K562 (cell line): Measurements from ENCODE around the gene SP100. TPM values are rescaled to one million over a fixed set of nuclear protein-coding genes. Genes with fewer than 3 reads are reported as not detected.

ENCODE experiments used
- ATAC-seq: fragments of 200-7000 bp; cut with Tn5 transposase; 3 replicates; pipeline ENCODE4 v1.9.1; 2020; ENCODE audit warnings: moderate library complexity
- BruUV-seq: library from RNA; stranded (reverse); fragments of 400-500 nt; replicated peaks from 2 replicates; lab custom pipeline; 2021; lab: Mats Ljungman, UMichigan
- CTCF ChIA-PET: fragments of 300-600 bp; formaldehyde crosslinking; extraction: SDS; loops from one replicate; lab custom pipeline; 2021; ENCODE audit warnings: low intra/inter-chr PET ratio; lab: Yijun Ruan, JAX
- POLR2A ChIA-PET: fragments of 300-600, 350-650 bp; sonication (Branson Sonifier 250); formaldehyde crosslinking; extraction: SDS; loops from one replicate; lab custom pipeline; 2021; ENCODE audit warnings: antibody characterized with exemption, inconsistent platforms; lab: Yijun Ruan, JAX
- DNase-seq, 4 experiments: peaks; one replicate each; pipeline versions ENCODE4 v3.0.0 to v3.0.0-alpha.2; 2011 to 2018; ENCODE audit warnings: low spot score in 3 of 4, mixed read lengths in 3 of 4; ENCODE audit errors: extremely low read depth in 1 of 4
- FAIRE-seq: peaks from 2 replicates; lab custom pipeline; 2011; peaks lifted over from hg19 to GRCh38; lab: Jason Lieb, UNC
- H2AFZ ChIP-seq: 2 replicates; pipeline ENCODE4 v1.6.0; 2011; ENCODE audit warnings: low read depth, low read length, control low read depth, inconsistent platforms
- H3K27ac ChIP-seq: fragments of 200-600 bp; 3 replicates; pipeline ENCODE4 v1.8.0; 2011; ENCODE audit warnings: low read depth, mild to moderate bottlenecking, control low read depth, inconsistent platforms, low read length, moderate library complexity, mixed read lengths; ENCODE audit errors: extremely low read depth
- H3K27me3 ChIP-seq, 2 experiments: fragments of 300-600 bp in 1 of 2; 2 replicates in 1 of 2; 3 replicates in 1 of 2; pipeline versions ENCODE4 v1.6.0 to v1.8.0; 2011; ENCODE audit warnings: inconsistent platforms in 2 of 2, low read length in 2 of 2, mild to moderate bottlenecking in 1 of 2, mixed read lengths in 1 of 2, moderate library complexity in 1 of 2; ENCODE audit not compliant: control insufficient read depth in 2 of 2, insufficient read depth in 2 of 2
- H3K36me3 ChIP-seq: fragments of 300-600 bp; 3 replicates; pipeline ENCODE4 v1.8.0; 2011; ENCODE audit warnings: mild to moderate bottlenecking, low read length, inconsistent platforms; ENCODE audit not compliant: control insufficient read depth, insufficient read depth
- H3K4me1 ChIP-seq, 2 experiments: fragments of 200-600 bp in 1 of 2; replicated peaks in 1 of 2; 2 replicates in 1 of 2; 3 replicates in 1 of 2; pipeline versions ENCODE4 v1.5.1 to v1.8.0; 2011; ENCODE audit warnings: inconsistent platforms in 2 of 2, low read length in 2 of 2, mild to moderate bottlenecking in 1 of 2, mixed read lengths in 1 of 2, moderate library complexity in 1 of 2; ENCODE audit not compliant: control insufficient read depth in 2 of 2, insufficient read depth in 2 of 2
- H3K4me2 ChIP-seq: 2 replicates; pipeline ENCODE4 v1.6.1; 2011; ENCODE audit warnings: low read length, control low read depth, inconsistent platforms, mixed read lengths; ENCODE audit not compliant: insufficient read depth
- H3K4me3 ChIP-seq: fragments of 200-600 bp; sonication (generic), shearing (Covaris generic); 2 replicates; pipeline ENCODE4 v1.5.1; 2016; ENCODE audit warnings: control low read depth, inconsistent platforms
- H3K79me2 ChIP-seq: fragments of 200-600 bp; 3 replicates; pipeline ENCODE4 v1.8.0; 2011; ENCODE audit warnings: low read length, inconsistent platforms; ENCODE audit not compliant: control insufficient read depth, insufficient read depth
- H3K9ac ChIP-seq, 2 experiments: 2 replicates each; pipeline versions ENCODE4 v1.6.0 to v1.6.1; 2011; ENCODE audit warnings: low read depth in 2 of 2, low read length in 2 of 2, control low read depth in 1 of 2, inconsistent platforms in 1 of 2, mild to moderate bottlenecking in 1 of 2, mixed read lengths in 1 of 2; ENCODE audit not compliant: insufficient read depth in 1 of 2
- H3K9me1 ChIP-seq: one replicate; pipeline ENCODE4 v1.6.0; 2011; ENCODE audit warnings: inconsistent platforms, mild to moderate bottlenecking, low read length, moderate library complexity; ENCODE audit not compliant: control insufficient read depth, insufficient read depth
- H3K9me3 ChIP-seq: replicated peaks from 2 replicates; pipeline ENCODE4 v1.5.1; 2011; ENCODE audit warnings: low read depth, low read length, inconsistent platforms; ENCODE audit not compliant: control insufficient read depth, insufficient read depth
- H4K20me1 ChIP-seq: replicated peaks from 2 replicates; pipeline ENCODE4 v1.6.1; 2011; ENCODE audit warnings: low read length, inconsistent platforms, mixed read lengths; ENCODE audit not compliant: control insufficient read depth, insufficient read depth
- EZH2 ChIP-seq: IDR thresholded peaks from 2 replicates; pipeline ENCODE4 v1.6.1; 2012; ENCODE audit warnings: low read depth, mild to moderate bottlenecking, inconsistent platforms, low read length, borderline replicate concordance
- HDAC8 ChIP-seq: fragments of 450-650 bp; IDR thresholded peaks from 2 replicates; pipeline ENCODE4 v1.6.1; 2016; ENCODE audit warnings: mild to moderate bottlenecking, missing genetic modification characterization, moderate library complexity, missing compliant biosample characterization
- RBFOX2 ChIP-seq: fragments of 200-400 bp; formaldehyde crosslinking; IDR thresholded peaks from 2 replicates; pipeline ENCODE4 v1.6.1; 2017; ENCODE audit warnings: low read depth, mild to moderate bottlenecking, low read length, moderate library complexity
- SMAD2 ChIP-seq: fragments of 150-350 bp; IDR thresholded peaks from 2 replicates; pipeline ENCODE4 v1.6.1; 2014; ENCODE audit warnings: low read depth, mild to moderate bottlenecking, low read length
- SPI1 ChIP-seq: IDR thresholded peaks from 2 replicates; pipeline ENCODE4 v1.6.1; 2011; ENCODE audit warnings: low read depth, low read length, control low read depth, borderline replicate concordance
- ZNF184 ChIP-seq: sonication (generic); formaldehyde crosslinking; IDR thresholded peaks from 2 replicates; pipeline ENCODE4 v1.5.0; 2020; ENCODE audit warnings: missing genetic modification reagents
- ZNF3 ChIP-seq: fragments of 250-450 bp; sonication (Bioruptor Pico); IDR thresholded peaks from 2 replicates; pipeline ENCODE4 v1.5.0; 2021; ENCODE audit warnings: mild to moderate bottlenecking, moderate library complexity
- ZNF551 ChIP-seq: fragments of 250-450 bp; sonication (Bioruptor Pico); IDR thresholded peaks from 2 replicates; pipeline ENCODE4 v1.5.0; 2021; ENCODE audit warnings: mild to moderate bottlenecking, moderate library complexity
- ZNF75A ChIP-seq: fragments of 450-650 bp; formaldehyde crosslinking; IDR thresholded peaks from 2 replicates; pipeline ENCODE4 v1.4.0; 2020; ENCODE audit warnings: mild to moderate bottlenecking
- WGBS: fragments of 100-300 bp; shearing (Covaris generic); methylation state at CpG from one replicate; pipeline ENCODE4 v1.1.6; 2016; ENCODE audit warnings: low coverage, mixed read lengths; ENCODE audit not compliant: insufficient coverage; ENCODE audit errors: missing lambda C conversion rate; 5-methylcytosine and 5-hydroxymethylcytosine counted together
- in situ Hi-C: fragments of 300-500 bp; cut with MboI; formaldehyde crosslinking; loops from 4 replicates; pipeline ENCODE4 v1.15.0; 2018; ENCODE audit warnings: inconsistent platforms, mixed read lengths
- intact Hi-C: fragments of 100-400 bp; cut with micrococcal nuclease; formaldehyde crosslinking; loops from 2 replicates; pipeline ENCODE4 v1.14.2; 2022
- polyA plus RNA-seq, 8 experiments: library from polyadenylated mRNA; depleted of rRNA in 4 of 8; stranded (reverse) in 5 of 8; unstranded in 3 of 8; fragments of >200 nt; fragmentation: Nextera tagmentation in 2 of 8; fragmentation: Illumina TruSeq in 1 of 8; extraction: Ambion mirVana in 2 of 8; extraction: Trizol in 1 of 8; gene quantifications; 2 replicates each; pipeline versions ENCODE4 v1.2.1 to v1.2.3, GENCODE V29; 2011 to 2014; ENCODE audit warnings: inconsistent platforms in 1 of 8, missing spikeins in 1 of 8
- total RNA-seq, 7 experiments: library from RNA; depleted of rRNA in 6 of 7; stranded (reverse); fragments of >200 nt in 6 of 7; fragmentation: Illumina TruSeq in 2 of 7; extraction: Trizol in 2 of 7; gene quantifications; 2 replicates each; pipeline versions ENCODE4 v1.2.1 to v1.2.3, GENCODE V29; 2011 to 2021; ENCODE audit warnings: low replicate concordance in 1 of 7

Gene SP100
- total and polyA plus RNA-seq, 9 of the 15 experiments (the other 6 are each of a cell fraction or from before 2014, with no cell fraction given): 19.2 to 39.2 (median 34.6) TPM

DNA sequence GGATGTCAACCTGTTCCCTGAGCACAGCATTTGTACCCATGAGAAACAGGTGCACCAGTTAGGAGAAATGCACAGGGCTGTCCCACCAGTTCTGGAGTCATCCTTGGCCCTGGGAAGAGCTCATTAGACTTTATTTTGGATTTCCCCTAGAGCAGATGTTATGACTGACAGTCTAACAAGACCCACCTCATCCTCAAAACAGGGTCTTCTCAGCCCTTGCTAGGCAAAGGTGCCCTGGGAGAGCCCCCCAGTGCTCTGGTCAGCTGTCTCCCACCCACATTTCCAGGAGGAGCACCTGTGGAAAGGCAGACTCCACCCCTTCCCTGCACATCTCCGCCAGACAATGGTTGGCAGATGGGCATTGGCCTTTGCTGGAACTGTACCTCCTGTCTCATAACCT is 5.7 kb upstream of the SP100 start:
- Histone ChIP-seq H3K36me3 (no peaks in the 10 kb centered on the region), H3K27ac (no peak overlapping the region), H3K4me2 (no peak overlapping the region), H3K9ac (no peak overlapping the region), H3K4me1 (peaks cover 13 to 18% of the 10 kb centered on the region in 2 experiments; a peak in 4 of 5 replicates), H3K4me3 (no peak overlapping the region), H2AFZ (no peak overlapping the region), H3K9me3 (no peaks in the 10 kb centered on the region), H3K9me1 (no peaks in the 10 kb centered on the region), H3K79me2 (no peaks in the 10 kb centered on the region), H3K27me3 (no peaks in the 10 kb centered on the region), H4K20me1 (no peaks in the 10 kb centered on the region)
- CTCF ChIA-PET: no interaction called here
- no peak for TF ChIP-seq HDAC8 (tag)
- no peak for TF ChIP-seq SMAD2
- TF ChIP-seq EZH2: no peak
- no peak for TF ChIP-seq RBFOX2
- no peak for TF ChIP-seq SPI1
- no peak for TF ChIP-seq ZNF551 (CRISPR knock-in tag)
- no peak for TF ChIP-seq ZNF184
- no peak for TF ChIP-seq ZNF75A
- no peak for TF ChIP-seq ZNF3 (CRISPR knock-in tag)
- no TSS peak for BruUV-seq
- WGBS: 100% methylated on average over 1 of the region's 1 CpG
- intact Hi-C loops: loop anchor here (10.0 kb wide), 1 partner anchor 305 kb away; the partner anchor contains the start of gene CAB39
- no peak for DNase-seq
- in situ Hi-C loops: no loop called here
- POLR2A ChIA-PET: interaction anchor here (1.3 to 1.4 kb wide), 2 partner anchors 12 to 14 kb away, joined by 3 to 4 read pairs; no protein-coding TSS in a partner anchor
- ATAC-seq: no peak
- no peak for FAIRE-seq
